HepG2 (cell line): Measurements from ENCODE around the gene NEK3. TPM values are rescaled to one million over a fixed set of nuclear protein-coding genes. Genes with fewer than 3 reads are reported as not detected.

Experiments
- ATAC-seq: fragments of 200-7000 bp; cut with Tn5 transposase; 3 replicates; pipeline ENCODE4 v1.9.1; 2020; ENCODE audit warnings: mild to moderate bottlenecking, moderate library complexity
- BruUV-seq: library from RNA; stranded (reverse); fragments of 400-500 nt; replicated peaks from 2 replicates; lab custom pipeline; 2021; lab: Mats Ljungman, UMichigan
- CTCF ChIA-PET: fragments of 300-600 bp; formaldehyde crosslinking; extraction: SDS; loops from one replicate; lab custom pipeline; 2021; ENCODE audit warnings: low total read pairs, inconsistent platforms, low intra/inter-chr PET ratio; lab: Yijun Ruan, JAX
- POLR2A ChIA-PET: fragments of 350-600 bp; sonication (Branson Sonifier 250); formaldehyde crosslinking; loops from one replicate; lab custom pipeline; 2020; ENCODE audit warnings: antibody characterized with exemption, inconsistent platforms; lab: Yijun Ruan, JAX
- DNase-seq: peaks from one replicate; pipeline ENCODE4 v3.0.0-alpha.2; 2015; ENCODE audit warnings: low spot score
- FAIRE-seq: peaks from 3 replicates; lab custom pipeline; 2011; peaks lifted over from hg19 to GRCh38; lab: Jason Lieb, UNC
- H2AFZ ChIP-seq: one replicate; pipeline ENCODE4 v1.6.1; 2011; ENCODE audit warnings: low read length, inconsistent platforms
- H3K27ac ChIP-seq: fragments of 300-600 bp; 3 replicates; pipeline ENCODE4 v1.8.0; 2011; ENCODE audit warnings: mixed run types, mild to moderate bottlenecking, mixed read lengths, low read length, inconsistent platforms; ENCODE audit not compliant: insufficient read depth; ENCODE audit errors: extremely low read length
- H3K27me3 ChIP-seq, 2 experiments: fragments of 200-600 bp in 1 of 2; 2 replicates in 1 of 2; 3 replicates in 1 of 2; pipeline versions ENCODE4 v1.6.0 to v1.8.0; 2011; ENCODE audit warnings: low read length in 2 of 2, mild to moderate bottlenecking in 2 of 2, moderate library complexity in 2 of 2, inconsistent platforms in 1 of 2; ENCODE audit not compliant: insufficient read depth in 2 of 2, control insufficient read depth in 1 of 2
- H3K36me3 ChIP-seq, 2 experiments: fragments of 200-600 bp in 1 of 2; replicated peaks in 1 of 2; 2 replicates in 1 of 2; 3 replicates in 1 of 2; pipeline versions ENCODE4 v1.5.1 to v1.8.0; 2011; ENCODE audit warnings: low read length in 2 of 2, inconsistent platforms in 1 of 2; ENCODE audit not compliant: insufficient read depth in 2 of 2, control insufficient read depth in 1 of 2
- H3K4me1 ChIP-seq: 2 replicates; pipeline ENCODE4 v1.5.1; 2012; ENCODE audit warnings: low read length, inconsistent platforms; ENCODE audit not compliant: insufficient read depth
- H3K4me2 ChIP-seq: 2 replicates; pipeline ENCODE4 v1.6.0; 2011; ENCODE audit warnings: low read depth, low read length, inconsistent platforms
- H3K4me3 ChIP-seq, 3 experiments: fragments of 200-600 bp in 1 of 3; sonication (generic), shearing (Covaris generic) in 1 of 3; replicated peaks in 1 of 3; 2 replicates each; pipeline ENCODE4 v1.5.1; 2011 to 2016; ENCODE audit warnings: low read length in 3 of 3, inconsistent platforms in 2 of 3, low read depth in 2 of 3, mild to moderate bottlenecking in 2 of 3, control low read depth in 1 of 3, mixed read lengths in 1 of 3; ENCODE audit not compliant: insufficient read depth in 1 of 3
- H3K79me2 ChIP-seq: one replicate; pipeline ENCODE4 v1.6.1; 2011; ENCODE audit warnings: low read length, inconsistent platforms; ENCODE audit not compliant: insufficient read depth
- H3K9ac ChIP-seq: 2 replicates; pipeline ENCODE4 v1.6.0; 2011; ENCODE audit warnings: mild to moderate bottlenecking, low read depth, low read length, inconsistent platforms; ENCODE audit not compliant: insufficient read depth
- H3K9me3 ChIP-seq: 2 replicates; pipeline ENCODE4 v1.5.1; 2012; ENCODE audit warnings: mild to moderate bottlenecking, low read length
- H4K20me1 ChIP-seq: 2 replicates; pipeline ENCODE4 v1.6.0; 2011; ENCODE audit warnings: inconsistent platforms, mild to moderate bottlenecking, low read length, moderate library complexity; ENCODE audit not compliant: insufficient read depth
- FOSL2 ChIP-seq: sonication (generic); formaldehyde crosslinking; IDR thresholded peaks from 2 replicates; pipeline ENCODE4 v1.4.0; 2020; ENCODE audit warnings: missing genetic modification reagents
- FOXC1 ChIP-seq: sonication (generic); formaldehyde crosslinking; IDR thresholded peaks from 2 replicates; pipeline ENCODE4 v1.8.0; 2022; ENCODE audit warnings: mild to moderate bottlenecking, missing genetic modification reagents, borderline replicate concordance
- KMT2A ChIP-seq: sonication (generic); formaldehyde crosslinking; IDR thresholded peaks from 2 replicates; pipeline ENCODE4 v1.4.0; 2020; ENCODE audit warnings: missing genetic modification reagents
- RFX1 ChIP-seq: fragments of 450-650 bp; IDR thresholded peaks from 2 replicates; pipeline ENCODE4 v1.6.1; 2017
- RXRA ChIP-seq: sonication (generic); formaldehyde crosslinking; IDR thresholded peaks from 2 replicates; pipeline ENCODE4 v1.5.1; 2020; ENCODE audit warnings: missing genetic modification reagents
- SUZ12 ChIP-seq: fragments of 150-350 bp; IDR thresholded peaks from 2 replicates; pipeline ENCODE4 v1.6.1; 2014; ENCODE audit warnings: low read depth, low read length
- ZBTB38 ChIP-seq: sonication (generic); formaldehyde crosslinking; IDR thresholded peaks from 2 replicates; pipeline ENCODE4 v1.5.1; 2020; ENCODE audit warnings: mild to moderate bottlenecking, missing genetic modification reagents
- ZNF282 ChIP-seq: fragments of 450-650 bp; IDR thresholded peaks from 2 replicates; pipeline ENCODE4 v1.6.1; 2018; ENCODE audit not compliant: partially characterized antibody
- ZNF33A ChIP-seq: sonication (generic); formaldehyde crosslinking; IDR thresholded peaks from 2 replicates; pipeline ENCODE4 v1.5.1; 2020; ENCODE audit warnings: missing genetic modification reagents, mild to moderate bottlenecking, moderate library complexity, borderline replicate concordance
- ZNF543 ChIP-seq: sonication (generic); formaldehyde crosslinking; IDR thresholded peaks from 2 replicates; pipeline ENCODE4 v1.4.0; 2020; ENCODE audit warnings: mild to moderate bottlenecking, missing genetic modification reagents
- ZNF557 ChIP-seq: sonication (generic); formaldehyde crosslinking; IDR thresholded peaks from 2 replicates; pipeline ENCODE4 v1.4.0; 2020; ENCODE audit warnings: missing genetic modification reagents
- ZNF709 ChIP-seq: sonication (generic); formaldehyde crosslinking; IDR thresholded peaks from 2 replicates; pipeline ENCODE4 v1.5.0; 2020; ENCODE audit warnings: mild to moderate bottlenecking, missing genetic modification reagents
- WGBS: methylation state at CpG from one replicate; pipeline ENCODE4 v1.1.6; 2017; ENCODE audit warnings: low lambda C conversion rate; 5-methylcytosine and 5-hydroxymethylcytosine counted together
- in situ Hi-C: cut with HindIII; loops from 2 replicates; pipeline ENCODE4 v1.10.0; 2017; ENCODE audit warnings: low pct_unique_long_range_greater_than_20kb; ENCODE audit not compliant: extremely low pct_ligation_motif_present
- intact Hi-C: fragments of 100-400 bp; cut with micrococcal nuclease; formaldehyde crosslinking; loops from one replicate; pipeline ENCODE4 v1.10.0; 2022; ENCODE audit not compliant: unreplicated experiment
- polyA plus RNA-seq, 8 experiments: library from polyadenylated mRNA; depleted of rRNA in 3 of 8; stranded (reverse) in 7 of 8; unstranded in 1 of 8; fragments of >200 nt; fragmentation: Illumina TruSeq in 4 of 8; extraction: Trizol in 4 of 8; gene quantifications; 2 replicates each; pipeline versions ENCODE4 v1.2.1 to v1.2.3, GENCODE V29; 2011 to 2016; ENCODE audit warnings: low read depth in 4 of 8, missing spikeins in 1 of 8, mixed read lengths in 1 of 8; ENCODE audit not compliant: insufficient read depth in 1 of 8
- total RNA-seq, 5 experiments: library from RNA; depleted of rRNA; stranded (reverse); fragments of >200 nt; fragmentation: Illumina TruSeq; extraction: Trizol; gene quantifications; 2 replicates each; pipeline ENCODE4 v1.2.3, GENCODE V29; 2016; ENCODE audit warnings: low read depth in 1 of 5
- TF ChIP-seq, protein P1 (sequence below): sonication (generic); formaldehyde crosslinking; IDR thresholded peaks from 2 replicates; pipeline ENCODE4 v1.5.1; 2020; ENCODE audit warnings: missing genetic modification reagents, mild to moderate bottlenecking, borderline replicate concordance
- TF ChIP-seq, protein P2 (sequence below): sonication (generic); formaldehyde crosslinking; IDR thresholded peaks from 2 replicates; pipeline ENCODE4 v1.5.0; 2020; ENCODE audit warnings: missing genetic modification reagents

NEK3 gene
- total and polyA plus RNA-seq, 2 of the 13 experiments (the other 11 are each of a cell fraction or from before 2014, with no cell fraction given) = 36.7 to 68.2 TPM

DNA sequence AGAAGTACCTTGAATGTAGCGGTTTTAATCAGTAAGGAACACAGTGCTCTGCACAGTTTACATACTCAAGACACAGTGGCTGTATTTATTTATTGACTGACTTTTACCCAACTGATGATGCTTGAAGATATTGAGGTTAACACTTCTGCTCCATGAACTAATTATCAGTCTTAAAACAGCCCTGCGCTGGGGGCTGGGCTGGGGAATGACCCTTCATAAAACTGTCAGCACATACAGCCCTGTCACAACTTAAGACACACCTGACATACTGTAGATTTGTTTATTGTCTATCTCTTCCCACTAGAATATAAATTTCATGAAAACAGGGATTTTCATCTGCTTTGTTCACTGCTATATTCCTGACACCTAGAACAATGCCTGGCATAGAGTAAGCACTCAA is 41.3 kb downstream of the NEK3 start (continued):
- TF ChIP-seq, protein P1, sequence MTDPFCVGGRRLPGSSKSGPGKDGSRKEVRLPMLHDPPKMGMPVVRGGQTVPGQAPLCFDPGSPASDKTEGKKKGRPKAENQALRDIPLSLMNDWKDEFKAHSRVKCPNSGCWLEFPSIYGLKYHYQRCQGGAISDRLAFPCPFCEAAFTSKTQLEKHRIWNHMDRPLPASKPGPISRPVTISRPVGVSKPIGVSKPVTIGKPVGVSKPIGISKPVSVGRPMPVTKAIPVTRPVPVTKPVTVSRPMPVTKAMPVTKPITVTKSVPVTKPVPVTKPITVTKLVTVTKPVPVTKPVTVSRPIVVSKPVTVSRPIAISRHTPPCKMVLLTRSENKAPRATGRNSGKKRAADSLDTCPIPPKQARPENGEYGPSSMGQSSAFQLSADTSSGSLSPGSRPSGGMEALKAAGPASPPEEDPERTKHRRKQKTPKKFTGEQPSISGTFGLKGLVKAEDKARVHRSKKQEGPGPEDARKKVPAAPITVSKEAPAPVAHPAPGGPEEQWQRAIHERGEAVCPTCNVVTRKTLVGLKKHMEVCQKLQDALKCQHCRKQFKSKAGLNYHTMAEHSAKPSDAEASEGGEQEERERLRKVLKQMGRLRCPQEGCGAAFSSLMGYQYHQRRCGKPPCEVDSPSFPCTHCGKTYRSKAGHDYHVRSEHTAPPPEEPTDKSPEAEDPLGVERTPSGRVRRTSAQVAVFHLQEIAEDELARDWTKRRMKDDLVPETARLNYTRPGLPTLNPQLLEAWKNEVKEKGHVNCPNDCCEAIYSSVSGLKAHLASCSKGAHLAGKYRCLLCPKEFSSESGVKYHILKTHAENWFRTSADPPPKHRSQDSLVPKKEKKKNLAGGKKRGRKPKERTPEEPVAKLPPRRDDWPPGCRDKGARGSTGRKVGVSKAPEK = no peak
- TF ChIP-seq ZNF709 (CRISPR knock-in tag) = no peak
- TF ChIP-seq SUZ12 = no peak
- no peak for TF ChIP-seq ZNF282

DNA sequence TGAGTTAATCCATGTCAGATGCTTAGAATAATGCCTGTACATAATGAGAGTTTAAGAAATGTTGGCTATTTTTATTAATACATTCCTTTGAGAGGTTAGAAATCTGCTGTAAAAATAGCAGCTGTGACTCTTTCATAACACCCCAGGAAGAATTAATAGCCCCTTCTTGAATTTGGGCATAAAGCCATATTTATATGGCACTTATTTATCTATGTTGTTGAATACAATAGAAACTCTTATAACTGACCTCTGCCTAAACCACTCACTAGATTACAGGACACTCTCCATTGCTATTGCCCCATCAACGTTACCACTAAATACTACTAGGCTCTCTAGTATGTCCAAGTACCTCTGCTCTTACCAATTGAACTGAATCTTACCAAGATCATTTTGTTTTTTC is 46.8 kb downstream of the NEK3 start:
- CTCF ChIA-PET = no interaction called here
- FAIRE-seq = no peak
- no peak overlapping the region for H3K9ac ChIP-seq
- in situ Hi-C loops = no loop called here
- no peaks in the 10 kb centered on the region for H3K9me3 ChIP-seq
- no peaks in the 10 kb centered on the region for H4K20me1 ChIP-seq
- no peak for DNase-seq
- BruUV-seq = no TSS peak
- no peak overlapping the region for H3K27ac ChIP-seq
- TF ChIP-seq FOXC1 (CRISPR knock-in tag) (no peak), ZNF33A (CRISPR knock-in tag) (no peak), FOSL2 (CRISPR knock-in tag) (no peak), RFX1 (no peak), ZBTB38 (CRISPR knock-in tag) (no peak), ZNF543 (no peak), RXRA (no peak), ZNF557 (no peak), KMT2A (CRISPR knock-in tag) (no peak)
- TF ChIP-seq, protein P2, sequence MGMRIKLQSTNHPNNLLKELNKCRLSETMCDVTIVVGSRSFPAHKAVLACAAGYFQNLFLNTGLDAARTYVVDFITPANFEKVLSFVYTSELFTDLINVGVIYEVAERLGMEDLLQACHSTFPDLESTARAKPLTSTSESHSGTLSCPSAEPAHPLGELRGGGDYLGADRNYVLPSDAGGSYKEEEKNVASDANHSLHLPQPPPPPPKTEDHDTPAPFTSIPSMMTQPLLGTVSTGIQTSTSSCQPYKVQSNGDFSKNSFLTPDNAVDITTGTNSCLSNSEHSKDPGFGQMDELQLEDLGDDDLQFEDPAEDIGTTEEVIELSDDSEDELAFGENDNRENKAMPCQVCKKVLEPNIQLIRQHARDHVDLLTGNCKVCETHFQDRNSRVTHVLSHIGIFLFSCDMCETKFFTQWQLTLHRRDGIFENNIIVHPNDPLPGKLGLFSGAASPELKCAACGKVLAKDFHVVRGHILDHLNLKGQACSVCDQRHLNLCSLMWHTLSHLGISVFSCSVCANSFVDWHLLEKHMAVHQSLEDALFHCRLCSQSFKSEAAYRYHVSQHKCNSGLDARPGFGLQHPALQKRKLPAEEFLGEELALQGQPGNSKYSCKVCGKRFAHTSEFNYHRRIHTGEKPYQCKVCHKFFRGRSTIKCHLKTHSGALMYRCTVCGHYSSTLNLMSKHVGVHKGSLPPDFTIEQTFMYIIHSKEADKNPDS (CRISPR knock-in tag) = no peak
- no peak overlapping the region for H2AFZ ChIP-seq
- H3K79me2 ChIP-seq = no peaks in the 10 kb centered on the region
- no peak overlapping the region for H3K4me2 ChIP-seq
- intact Hi-C loops = no loop called here
- ATAC-seq = no peak
- POLR2A ChIA-PET = no interaction called here
- WGBS = 51% methylated on average over 1 of the region's 1 CpG
- no peaks in the 10 kb centered on the region for H3K27me3 ChIP-seq
- peaks cover 28% of the 10 kb centered on the region for H3K4me1 ChIP-seq
- no peak overlapping the region for H3K4me3 ChIP-seq
- H3K36me3 ChIP-seq = no peaks in the 10 kb centered on the region
